Fibroblast of peridontal ligament (primary cell): ENCODE results near the gene ADAMTS17.
A peak's percentile ranks its signal among the peaks of the same experiment; 100 is the strongest.

Experiments used
- DNase-seq: peaks from one replicate; pipeline ENCODE4 v3.0.0-alpha.2; 2010; ENCODE audit errors: extremely low read depth

ADAMTS17 gene

DNA sequence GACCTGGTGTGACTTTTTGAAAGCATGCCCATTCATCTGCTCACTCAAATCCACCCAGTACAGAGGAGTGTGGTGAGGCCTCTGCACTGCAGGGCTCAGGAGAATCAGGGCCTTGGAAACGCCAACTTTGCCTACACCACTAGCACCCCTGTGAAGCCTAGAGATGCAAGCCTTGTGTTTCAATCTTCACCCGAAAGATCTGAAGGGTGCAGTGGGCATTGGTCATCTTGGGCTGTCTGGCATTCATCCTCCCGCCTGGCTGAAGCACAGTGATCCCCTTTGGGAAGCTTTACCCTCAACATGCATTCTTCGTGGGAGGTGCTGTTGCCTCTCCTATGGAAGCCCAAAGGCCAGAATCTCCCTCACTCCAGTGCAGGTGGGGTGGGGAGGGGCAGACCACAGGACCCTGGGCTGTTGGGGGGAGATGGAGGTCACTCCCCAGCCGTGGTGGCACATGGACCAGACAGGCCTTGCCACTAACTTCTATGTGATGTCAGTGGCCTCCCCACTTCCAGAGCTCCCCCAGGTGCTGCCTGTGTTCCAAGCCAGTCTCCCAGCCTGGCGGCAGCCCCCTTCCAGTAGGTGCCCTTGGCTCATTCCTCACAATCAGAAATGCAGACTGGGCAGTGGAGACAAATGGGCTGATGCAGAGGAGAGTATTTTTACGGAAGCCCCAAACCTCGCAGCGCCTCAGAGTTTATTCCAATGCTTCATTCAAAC, 92.5 kb downstream of the ADAMTS17 start:
- DNase-seq: no peak

DNA sequence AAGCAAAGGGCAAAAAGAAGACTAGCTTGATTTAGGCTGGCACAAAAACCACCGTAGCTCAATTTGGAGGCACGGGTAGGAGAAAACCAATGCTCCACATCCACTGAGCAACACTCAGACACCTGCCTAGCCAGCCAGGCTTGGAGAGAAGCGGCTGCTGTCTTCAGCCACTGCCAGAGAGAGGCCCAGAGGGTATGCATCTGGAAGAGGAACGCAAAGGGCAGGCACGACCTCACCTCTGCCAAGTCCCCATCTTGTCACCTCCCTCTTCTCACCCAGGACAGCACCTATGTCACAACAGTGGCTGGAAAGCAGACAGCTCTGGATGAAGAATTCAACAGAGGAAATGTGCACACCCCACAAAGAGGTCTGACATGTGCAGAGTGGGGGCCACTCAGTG, 93.5 kb downstream of the ADAMTS17 start:
- no peak for DNase-seq

DNA sequence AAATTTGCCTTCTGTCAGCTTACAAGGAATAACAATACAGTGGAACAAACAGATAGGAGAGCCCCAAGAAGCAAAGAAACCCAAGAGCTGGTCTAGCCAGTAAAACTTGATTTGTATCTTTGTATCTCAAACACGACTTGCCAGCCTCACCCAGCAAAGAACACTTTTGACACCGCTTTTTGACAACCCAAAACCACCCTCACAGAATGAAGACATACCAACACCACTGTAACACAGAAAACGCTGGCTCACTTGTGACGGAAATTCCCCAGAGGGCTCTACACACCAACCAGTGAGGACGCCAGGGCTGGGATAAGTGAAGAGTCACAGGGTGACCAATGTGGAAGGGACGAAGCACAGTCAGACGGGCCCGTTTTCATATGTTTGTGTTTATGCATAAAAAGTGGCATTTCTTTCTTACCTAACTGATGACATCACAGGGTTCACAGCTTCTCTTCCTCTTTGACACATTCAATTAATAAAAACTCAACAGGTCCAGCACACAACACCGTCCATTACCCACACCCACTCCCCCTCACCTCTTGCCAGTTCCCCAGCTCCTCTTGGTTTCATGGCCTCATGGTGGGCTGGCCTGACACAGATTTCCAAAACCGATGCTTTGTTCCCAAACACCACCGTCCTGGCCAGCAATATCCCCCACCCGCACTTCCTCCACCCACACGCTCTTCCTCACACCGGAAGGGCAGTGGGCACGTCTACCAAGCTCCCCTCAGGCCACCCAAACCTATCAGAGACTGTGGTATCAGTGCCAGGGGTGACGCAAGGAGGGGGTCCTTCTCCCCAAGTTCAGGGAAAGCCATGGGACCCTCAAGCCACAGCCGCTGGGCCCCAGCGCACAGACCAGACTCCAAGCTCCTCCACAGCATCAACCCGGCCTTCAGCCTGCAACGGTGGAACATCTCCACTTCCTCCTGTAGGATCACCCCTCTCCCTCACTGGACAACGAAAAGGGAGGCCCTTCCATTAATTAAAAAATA, 94.2 kb downstream of the ADAMTS17 start:
- no peak for DNase-seq

DNA sequence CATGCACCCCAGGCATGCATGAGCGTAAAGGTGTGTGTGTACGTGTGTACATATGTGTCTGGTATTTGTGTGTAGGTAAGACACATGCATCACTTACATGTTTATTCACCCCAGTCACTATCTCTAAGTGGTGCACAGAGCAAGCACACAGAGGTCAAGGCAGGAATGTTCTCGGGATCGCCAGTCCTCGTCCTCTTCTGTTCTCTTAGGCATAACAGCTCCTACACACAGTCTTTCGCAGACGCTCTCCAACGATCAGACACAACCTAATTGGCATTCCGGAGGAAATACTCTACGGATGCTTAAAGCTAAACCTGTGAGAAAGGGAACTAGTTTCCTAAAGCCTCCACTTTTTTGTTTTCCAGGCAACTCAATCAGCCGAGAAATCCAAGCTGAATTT, 95.9 kb downstream of the ADAMTS17 start:
- DNase-seq: no peak

DNA sequence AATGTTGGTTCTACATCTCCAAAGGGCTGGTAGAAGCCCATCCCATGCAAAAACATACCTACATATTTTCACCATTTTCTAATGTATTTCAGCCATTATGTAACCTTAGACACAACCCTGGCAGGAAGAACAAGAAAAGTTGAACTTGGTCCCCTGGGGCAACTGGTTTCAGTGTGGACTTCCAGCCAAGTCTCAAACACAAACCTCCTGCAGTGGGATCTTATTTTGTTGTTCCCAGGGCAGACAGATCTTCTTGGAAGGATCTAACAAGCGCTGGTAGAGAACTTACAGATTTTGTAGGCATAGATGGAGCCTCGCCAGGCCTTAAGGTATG, 96.3 kb downstream of the ADAMTS17 start:
- peak; percentile 19 for DNase-seq

DNA sequence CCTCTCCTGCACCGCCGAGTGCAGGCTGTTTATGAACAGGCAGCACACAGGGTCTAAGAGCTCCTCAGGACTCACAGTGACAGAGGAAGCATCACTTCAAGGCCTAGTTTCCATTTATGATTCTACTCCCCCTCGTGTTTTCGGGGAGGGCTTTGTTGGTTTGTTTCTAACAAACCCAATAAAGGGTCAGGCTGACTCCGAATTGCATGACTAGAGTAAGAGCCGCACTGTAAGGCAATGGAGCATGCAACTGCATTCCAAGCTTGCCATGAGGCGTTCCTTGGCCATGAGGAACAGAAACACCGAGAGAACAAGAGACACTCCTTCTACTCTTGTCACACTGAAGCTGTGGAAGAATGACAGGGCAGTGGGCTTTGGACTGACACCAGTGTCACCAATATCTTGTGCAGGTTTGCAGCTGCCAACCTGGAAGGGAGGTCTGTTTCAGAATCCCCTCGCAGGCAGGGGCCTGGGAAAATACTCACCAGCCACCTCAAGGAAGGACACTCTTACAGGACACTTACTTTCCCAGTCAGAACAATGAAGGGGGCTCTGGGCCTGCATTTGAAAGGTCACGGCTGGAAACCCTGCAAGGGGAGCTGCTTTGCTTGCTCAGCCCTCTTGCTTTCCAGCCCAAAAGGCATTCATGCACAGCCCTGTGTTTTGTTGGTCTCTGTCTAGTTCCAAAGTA, 96.8 kb downstream of the ADAMTS17 start:
- DNase-seq: no peak

DNA sequence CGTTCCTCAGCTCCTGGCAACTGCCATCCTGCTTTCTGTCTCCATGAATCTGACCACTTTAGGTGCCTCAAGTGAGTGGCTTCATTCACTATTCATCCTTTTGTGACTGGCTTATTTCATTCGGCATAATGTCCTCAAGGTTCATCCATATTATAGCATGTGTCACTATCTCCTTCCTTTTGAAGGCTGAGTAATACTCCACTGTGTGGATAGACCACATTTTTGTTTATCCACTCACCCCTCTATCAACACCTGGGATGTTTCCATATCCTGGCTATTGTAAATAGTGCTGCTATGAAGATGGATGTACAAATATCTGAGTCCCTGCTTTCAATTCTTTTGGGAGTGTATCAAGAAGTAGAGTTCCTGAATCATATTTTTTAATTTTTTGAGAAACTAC, 98.8 kb downstream of the ADAMTS17 start:
- DNase-seq: no peak

DNA sequence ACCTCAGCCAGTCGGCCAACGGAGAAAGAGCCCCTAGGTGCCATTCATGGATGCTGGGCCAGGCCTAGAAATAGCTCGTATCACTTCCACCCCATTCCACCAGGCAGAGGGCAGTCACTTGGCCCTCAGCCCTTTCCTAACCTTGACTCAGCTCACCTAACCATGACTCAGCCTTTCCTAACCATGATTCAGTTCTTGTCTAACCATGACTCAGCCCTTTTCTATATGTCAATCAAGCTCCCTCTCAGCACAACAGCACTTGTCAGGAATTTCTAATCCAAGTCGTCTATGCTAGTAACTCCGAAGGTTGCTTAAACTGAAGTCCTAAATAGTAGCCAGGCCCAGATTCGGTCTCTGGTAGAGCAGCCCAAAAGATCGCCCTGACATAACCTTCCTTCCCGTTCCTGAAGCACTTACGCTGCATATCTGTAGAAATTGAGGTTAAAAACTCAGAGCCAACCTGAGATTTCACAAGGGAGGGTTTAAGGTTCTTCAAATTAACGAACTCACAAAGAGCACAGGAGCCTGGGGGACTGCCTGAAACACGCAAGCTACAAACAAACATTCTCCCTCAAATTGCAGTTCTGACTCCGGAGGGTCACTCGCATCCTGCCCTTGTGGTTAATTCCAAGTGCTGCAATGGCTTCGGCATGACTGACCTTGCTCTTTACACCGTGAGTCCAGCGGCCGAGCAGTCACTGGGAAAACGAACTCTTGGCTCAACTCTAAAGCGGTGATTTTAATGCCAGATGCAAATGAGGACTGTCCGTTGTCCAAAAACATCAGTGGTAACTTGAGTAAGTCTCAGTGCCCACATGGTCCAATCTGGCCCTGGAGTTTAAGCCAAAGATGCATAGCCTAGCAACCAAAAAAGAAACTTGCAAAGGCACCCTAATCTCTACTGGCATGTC, 99.9 kb downstream of the ADAMTS17 start:
- DNase-seq: peak; percentile 74

DNA sequence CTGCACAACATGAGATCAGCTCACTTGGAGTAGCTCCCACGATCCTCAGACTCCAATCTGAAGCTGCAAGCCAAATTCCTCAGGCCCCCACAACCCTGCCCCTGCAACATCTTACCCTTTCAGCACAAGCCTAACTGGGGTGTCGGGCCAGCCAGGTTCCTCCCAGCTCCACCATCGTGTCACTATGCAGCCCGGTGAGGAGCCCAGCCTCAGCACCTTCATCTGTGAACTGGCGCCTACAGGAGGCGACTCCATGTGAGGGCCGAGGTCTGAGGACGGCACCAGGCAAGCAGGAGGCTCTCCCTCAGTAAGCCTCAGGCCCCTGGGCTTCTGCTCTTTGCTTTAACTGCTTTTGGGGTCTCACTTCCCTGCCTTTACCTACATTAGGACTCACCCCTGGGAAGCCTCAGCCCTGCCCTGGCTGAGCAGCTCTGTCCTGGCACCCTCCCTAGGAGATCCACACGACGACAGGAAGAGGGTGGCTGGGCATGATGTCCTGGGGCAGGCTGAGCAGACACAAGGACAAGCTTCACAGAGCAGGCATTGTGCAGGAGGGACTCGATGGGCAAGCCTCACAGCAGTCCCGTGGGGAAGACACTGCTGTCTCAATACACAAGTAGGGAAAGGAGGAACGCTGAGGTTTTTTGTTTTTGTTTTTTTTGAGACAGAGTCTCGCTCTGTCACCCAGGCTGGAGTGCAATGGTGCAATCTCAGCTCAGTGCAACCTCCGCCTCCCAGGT, 104.6 kb downstream of the ADAMTS17 start:
- DNase-seq: no peak

DNA sequence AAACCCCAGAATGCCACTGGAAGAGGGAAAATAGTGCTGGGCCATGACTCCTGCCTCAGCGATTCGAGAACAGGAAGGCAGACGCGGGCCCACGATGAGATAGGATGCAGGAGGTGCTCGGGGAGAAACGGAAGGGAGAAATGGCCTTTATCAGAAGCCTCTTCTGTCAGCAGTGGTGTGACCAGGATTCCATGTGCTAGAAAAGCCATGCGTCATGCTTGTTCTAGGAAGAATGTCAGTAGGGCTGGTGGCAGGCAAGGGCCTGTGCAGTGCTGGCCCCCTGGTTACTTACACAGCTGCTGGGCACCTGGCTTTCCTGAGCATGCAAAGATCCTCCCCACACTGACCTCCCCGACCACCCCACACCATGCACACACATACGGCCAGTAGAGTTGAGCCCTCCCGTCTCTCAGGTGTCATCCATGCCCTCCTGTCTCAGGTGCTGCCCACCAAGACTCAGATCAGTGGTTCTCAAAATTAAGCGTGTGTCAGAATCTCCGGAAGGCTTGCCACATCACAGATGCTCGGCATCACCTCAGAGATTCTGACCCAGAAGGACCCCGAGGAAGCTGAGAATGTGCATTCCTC, 106.7 kb downstream of the ADAMTS17 start:
- DNase-seq: no peak

DNA sequence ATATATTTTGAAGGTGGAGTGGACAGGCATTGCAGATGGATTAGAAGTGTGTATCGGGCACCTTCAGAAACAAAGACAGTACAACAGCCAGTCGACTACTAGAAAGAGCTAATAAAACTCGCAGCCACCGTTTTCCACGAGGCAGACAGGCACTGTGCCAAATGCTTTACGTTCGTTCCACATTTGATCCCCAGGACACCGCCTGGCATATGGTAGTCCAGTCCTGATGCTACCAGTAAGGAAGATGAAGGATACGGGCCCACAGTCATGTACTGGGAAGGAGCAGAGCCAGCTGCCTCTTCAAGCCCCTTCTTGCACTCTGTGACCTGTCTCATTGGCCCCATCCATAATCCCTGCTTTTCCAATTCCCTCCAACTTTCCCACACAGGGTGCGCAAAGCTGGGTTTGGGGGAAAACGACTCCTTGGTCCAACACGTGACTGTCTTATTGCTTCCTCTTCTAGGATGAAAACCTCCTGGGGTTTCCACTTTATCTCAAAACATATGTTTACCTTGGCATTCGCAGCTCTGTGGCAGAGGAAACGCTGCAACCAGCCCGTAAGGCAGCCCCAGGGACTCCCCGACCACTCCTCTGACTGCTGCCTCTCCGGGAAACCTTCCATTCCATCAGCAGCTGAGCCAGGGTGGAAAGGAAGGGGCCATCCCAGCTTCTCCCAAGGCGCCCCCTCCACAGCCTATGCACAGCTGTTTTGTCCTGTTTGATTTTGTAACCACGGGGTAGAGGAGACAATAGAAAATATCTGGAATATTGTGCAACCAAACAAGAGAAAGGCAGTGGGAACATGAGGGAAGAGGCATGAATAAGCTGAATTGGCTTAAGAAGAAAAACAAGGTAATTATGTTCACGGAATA, 107.4 kb downstream of the ADAMTS17 start:
- peak; percentile 10 for DNase-seq

DNA sequence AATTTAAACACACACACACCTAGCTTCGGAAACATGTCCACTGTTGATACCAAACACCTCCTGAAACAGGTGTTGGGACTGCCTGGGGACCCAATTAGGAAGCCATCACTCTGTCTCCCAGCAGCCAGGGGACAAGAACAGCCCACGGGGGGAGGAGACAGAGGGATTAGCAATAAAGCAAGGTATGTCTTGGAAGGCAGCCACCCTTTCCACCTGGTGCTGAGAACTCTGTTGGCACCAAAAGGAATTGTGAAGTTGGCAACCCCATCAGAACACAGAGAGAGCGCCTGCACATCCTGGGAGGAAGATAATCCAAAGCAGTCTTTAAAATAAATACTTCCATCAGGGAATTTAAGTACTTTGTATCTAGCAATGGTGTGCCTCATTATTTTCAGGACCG, 111.0 kb downstream of the ADAMTS17 start:
- no peak for DNase-seq

DNA sequence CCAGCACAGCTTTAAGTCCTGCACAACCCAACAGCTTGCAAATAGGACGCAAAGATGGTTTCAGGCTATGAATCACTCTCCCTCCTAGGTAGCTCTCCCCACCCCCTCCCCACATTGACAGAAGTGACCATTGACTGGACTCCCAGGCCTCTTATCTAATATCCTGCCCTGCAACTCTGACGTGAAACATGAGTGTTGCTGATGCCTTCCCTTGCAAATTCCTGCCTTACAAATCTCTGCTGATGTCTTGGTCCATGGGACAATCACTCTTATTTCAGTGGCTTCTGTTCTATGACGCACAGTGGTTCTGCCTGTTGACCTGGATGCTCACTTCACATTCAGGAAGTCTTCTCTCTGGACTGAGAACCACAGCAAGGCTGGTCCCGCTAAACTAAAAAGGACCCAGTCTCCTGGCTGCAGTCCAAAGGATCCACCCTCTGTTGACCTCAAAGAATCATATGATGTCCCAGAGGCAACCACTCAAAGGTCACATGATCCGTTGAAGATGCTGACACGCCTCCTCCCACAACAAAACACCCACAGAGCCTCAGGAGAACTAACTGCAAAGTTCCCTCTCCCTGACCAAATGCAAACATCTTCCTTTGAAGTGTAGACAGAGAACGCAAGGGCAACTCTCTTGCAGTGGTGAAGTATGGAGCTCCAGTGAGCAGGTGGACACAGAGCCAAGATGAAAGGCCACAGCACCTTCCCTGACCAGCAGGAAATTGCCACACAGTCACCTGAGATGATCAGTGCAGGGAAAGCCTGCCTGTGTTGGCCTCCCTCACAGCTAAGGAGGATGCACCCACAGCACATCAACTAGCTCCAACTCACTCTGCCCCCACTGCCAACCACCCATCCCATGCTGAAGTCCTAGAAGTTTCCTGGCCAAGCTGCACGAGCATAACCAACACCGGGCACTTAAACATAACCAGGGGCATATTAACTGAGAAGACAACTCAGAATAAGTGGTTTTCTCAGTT, 112.3 kb downstream of the ADAMTS17 start:
- DNase-seq: no peak

DNA sequence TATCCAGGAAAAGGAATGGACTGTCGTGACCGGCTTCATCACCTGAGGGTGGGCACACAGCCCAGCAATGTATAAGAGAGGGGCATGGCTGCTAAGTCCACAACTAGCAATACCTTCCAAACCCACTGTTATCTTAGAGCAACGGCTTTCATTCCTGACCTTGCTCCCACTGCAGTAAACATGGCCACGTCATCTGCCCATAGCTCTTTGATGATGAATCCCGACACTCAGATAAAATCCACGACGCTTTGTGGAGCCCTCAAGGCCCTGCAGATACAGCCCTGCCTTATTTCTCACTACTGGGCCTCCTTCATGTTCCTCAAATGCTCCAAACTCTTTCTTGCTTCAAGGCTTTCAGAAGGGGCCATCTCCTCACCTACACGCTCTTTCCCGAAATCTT, 114.0 kb downstream of the ADAMTS17 start:
- no peak for DNase-seq

DNA sequence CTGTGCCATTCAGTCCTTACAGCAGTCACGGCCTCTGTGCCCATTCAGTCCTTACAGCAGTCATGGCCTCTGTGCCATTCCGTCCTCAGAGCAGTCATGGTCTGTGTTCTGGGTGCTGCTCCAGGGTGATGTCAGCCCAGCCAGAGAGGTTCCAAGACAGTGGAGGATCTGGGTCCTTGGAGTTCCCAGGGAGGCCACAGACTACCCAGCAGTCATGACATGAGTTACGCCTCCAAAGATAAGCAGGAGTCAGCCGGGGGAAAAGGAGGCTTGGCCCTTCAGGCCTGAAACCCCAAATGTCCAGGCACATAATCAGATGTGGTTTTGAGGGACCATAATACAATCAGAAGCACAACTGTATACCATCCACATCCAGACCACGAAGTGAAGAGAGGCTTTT, 115.7 kb downstream of the ADAMTS17 start:
- no peak for DNase-seq

DNA sequence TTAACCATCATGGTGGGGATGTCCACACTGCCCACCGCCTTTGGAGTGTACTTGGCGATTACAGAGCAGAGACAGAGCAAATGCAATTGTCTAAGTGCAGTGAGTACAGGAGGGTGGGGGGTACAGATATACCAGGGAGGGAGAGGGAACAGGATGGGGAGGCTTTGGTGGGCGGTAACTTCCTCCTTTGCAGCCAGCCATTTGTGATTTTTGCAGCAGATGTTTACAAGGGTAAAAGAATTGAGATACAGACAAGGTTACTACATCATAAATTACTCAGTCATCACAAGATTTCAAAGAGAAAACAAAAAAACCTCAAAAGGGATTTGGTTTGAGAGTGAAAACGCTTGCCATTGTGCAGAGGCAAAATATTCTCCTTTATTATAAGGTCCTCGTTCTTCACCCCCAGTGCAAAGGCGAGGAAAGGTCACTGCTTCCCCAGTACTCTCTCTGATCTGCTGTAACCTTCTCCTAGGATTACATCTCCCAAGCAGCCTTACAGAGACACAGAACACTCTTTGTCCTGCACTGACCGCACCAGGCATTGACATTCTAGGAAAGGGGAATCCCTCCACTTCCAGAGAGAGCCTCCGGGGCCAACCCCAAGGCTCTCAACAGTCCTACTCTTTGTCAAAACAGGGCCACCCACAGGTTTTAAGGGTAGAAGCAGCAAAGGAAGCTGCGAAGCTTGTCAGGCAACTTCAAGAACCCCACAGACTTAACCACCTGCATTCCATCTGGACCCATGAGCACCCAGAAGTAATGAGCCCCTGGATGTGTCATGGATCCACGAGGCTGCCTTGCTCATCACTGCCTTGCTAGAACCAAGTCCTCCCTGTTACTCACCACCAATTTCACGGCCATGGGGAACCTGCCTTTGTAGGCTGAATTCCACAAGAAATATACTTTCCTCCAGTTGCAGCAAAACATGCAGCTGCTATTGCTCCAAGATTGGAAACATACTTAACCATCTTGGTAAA, 117.3 kb downstream of the ADAMTS17 start:
- DNase-seq: peak; percentile 23

DNA sequence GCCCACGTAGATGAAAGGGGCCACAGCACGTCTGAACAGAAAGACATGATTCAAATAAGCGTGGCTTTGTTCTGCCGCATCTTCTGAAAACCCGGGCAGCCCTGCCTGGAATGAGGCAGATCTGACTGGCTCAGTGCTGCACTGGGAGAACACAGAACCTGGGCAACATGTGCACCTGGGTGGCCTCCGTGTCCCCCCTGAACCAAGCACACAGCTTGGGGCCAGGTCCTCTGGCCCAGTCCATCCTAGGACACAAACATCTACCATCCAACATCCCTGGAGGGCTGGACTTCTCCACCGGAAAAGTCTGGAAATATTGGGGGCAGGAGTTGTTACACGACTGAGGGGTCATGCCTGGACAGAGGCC, 119.4 kb downstream of the ADAMTS17 start:
- DNase-seq: no peak
